Measurements from ENCODE around the gene RYR1.

Gene RYR1

DNA sequence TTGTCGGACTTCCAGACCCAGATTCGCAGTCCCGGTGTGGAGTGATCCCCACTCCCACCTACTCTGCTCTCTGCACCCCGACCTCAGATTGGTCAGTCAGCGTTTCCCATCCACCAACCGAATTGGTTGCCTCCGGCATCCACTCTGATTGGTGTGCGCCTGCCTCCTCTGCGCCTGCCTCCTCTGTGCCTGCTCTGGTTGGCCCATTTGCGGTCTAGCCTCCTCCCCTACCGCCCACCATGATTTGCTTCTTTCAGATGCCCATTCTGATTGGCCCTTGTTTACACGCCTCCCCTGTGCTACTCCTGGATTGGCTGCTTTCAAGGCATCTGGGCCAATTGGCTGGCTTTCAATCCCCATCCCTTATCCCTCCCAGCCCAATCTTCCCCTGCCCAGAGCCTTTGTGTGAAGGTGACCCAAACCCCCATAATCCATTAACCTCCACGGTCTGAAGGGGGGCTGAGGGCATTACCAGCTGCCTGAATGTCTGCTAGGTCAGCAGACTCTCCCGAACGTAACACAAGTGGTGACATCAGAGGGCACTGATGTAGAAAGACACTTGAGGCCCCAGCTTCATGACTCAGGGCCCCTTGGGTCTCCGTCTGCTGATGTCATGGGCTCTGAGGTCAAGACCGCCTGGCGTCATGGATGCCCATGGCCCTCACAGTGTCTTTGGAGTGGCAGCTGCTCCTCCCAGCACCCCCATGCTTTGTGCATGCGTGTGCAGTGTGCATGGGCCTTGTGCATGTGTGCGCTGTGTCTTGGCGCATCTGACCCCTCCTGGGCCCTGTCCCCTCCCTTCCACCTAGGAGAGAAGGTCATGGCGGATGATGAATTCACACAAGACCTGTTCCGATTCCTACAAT lies 103.8 kb downstream of the RYR1 start:
- no peak overlapping the region for H3K4me3 ChIP-seq (ENCODE audit: low read depth, low read length)
- TF ChIP-seq, protein P1, sequence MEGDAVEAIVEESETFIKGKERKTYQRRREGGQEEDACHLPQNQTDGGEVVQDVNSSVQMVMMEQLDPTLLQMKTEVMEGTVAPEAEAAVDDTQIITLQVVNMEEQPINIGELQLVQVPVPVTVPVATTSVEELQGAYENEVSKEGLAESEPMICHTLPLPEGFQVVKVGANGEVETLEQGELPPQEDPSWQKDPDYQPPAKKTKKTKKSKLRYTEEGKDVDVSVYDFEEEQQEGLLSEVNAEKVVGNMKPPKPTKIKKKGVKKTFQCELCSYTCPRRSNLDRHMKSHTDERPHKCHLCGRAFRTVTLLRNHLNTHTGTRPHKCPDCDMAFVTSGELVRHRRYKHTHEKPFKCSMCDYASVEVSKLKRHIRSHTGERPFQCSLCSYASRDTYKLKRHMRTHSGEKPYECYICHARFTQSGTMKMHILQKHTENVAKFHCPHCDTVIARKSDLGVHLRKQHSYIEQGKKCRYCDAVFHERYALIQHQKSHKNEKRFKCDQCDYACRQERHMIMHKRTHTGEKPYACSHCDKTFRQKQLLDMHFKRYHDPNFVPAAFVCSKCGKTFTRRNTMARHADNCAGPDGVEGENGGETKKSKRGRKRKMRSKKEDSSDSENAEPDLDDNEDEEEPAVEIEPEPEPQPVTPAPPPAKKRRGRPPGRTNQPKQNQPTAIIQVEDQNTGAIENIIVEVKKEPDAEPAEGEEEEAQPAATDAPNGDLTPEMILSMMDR (conservative IDR thresholded peaks at IDR 0.05; ENCODE audit: low read depth, low read length): no peak
- DNase-seq (ENCODE audit: low read depth): no peak

DNA sequence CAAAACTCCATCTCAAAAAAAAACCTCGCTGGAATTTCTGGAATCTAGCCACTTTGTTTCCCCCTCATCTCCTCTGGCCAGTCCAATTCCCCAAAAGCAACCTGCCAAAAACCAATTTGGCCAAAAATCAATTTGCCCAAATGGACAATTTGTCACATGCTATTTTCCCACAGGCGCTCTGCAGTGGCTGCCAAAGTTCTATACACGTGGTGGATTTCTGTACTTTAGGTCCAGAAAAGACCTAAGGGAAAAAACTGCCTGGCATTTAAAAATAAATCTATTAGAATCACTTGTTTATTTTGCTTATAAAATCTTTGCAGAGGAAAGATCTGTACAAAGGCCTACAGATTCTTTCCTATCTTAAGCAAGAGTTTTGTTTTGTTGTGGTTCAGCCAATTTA lies 104.9 kb downstream of the RYR1 start:
- no peak for DNase-seq (ENCODE audit: low read depth)
- H3K4me3 ChIP-seq (ENCODE audit: low read depth, low read length): no peak overlapping the region
- TF ChIP-seq, protein P1 (conservative IDR thresholded peaks at IDR 0.05; ENCODE audit: low read depth, low read length): no peak

DNA sequence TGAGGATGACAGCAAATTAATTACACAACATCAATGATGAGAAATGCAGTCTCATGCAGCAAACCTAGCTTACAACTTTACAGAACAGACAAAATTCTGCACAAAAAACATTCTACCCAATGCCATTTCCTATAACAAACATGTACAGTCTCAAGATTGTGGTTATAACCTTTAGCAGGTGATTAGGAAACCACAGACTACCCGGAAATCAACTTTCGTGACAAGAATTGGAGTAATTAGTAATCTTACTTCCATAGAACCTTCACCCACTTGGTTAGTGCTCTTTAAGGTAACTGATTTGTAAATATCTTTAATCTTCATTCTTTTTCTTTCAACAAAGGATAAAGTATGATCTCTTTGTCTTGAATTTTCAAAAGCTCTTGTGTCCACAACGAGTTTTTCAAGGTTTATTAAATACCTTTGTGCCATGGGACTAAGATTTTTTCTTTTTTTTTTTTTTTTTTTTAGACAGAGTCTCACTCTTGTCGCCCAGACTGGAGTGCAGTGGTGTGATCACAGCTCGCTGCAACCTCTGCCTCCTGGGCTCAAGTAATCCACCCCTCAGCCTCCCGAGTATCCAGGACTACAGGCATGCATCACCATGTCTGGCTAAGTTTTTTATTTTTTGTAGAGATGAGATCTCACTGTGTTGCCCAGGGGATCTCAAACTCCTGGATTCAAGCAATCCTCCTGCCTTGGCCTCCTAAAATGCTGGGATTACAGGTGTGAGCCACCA lies 105.5 kb downstream of the RYR1 start:
- DNase-seq (ENCODE audit: low read depth): no peak
- H3K4me3 ChIP-seq (ENCODE audit: low read depth, low read length): no peak overlapping the region
- TF ChIP-seq, protein P1 (conservative IDR thresholded peaks at IDR 0.05; ENCODE audit: low read depth, low read length): no peak

DNA sequence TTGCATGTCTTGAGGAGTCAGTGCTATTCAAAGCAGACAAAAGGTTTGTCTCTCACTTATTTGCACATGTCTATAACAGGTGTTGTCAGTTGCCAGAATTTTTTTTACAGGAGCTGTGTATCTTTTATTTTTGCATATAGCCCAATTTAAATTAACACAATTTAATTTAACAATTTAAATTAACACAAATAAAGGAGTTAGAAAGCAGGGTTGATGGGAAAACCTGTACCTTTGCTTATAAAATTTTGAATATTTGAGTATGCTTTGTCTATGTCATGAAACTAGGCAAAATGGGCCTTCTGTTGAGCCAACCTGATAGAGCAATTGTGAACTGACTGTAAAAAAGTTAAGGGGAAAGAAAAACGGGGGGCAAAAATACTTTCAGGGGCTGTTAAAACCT lies 106.3 kb downstream of the RYR1 start:
- no peak overlapping the region for H3K4me3 ChIP-seq (ENCODE audit: low read depth, low read length)
- TF ChIP-seq, protein P1 (conservative IDR thresholded peaks at IDR 0.05; ENCODE audit: low read depth, low read length): no peak
- DNase-seq (ENCODE audit: low read depth): no peak

DNA sequence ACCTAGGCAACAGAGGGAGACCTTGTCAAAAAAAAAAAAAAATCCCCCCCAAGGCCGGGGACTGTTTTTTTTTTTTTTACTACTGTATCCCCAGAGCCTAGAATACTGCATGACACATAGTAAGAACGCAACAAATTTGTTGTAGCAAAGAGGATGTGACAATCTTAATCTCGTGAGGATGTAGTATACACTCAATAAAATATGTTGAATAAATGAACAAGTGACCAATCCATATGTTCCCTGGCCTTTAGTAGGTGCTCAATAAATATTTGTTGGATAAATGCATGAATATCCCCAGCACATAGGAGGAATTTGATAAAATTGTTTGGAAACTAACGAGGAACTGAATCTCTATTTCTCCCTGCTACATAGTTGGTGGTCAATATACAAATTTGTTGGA lies 108.5 kb downstream of the RYR1 start:
- no peak for DNase-seq (ENCODE audit: low read depth)
- TF ChIP-seq, protein P1 (conservative IDR thresholded peaks at IDR 0.05; ENCODE audit: low read depth, low read length): no peak
- H3K4me3 ChIP-seq (ENCODE audit: low read depth, low read length): no peak overlapping the region

DNA sequence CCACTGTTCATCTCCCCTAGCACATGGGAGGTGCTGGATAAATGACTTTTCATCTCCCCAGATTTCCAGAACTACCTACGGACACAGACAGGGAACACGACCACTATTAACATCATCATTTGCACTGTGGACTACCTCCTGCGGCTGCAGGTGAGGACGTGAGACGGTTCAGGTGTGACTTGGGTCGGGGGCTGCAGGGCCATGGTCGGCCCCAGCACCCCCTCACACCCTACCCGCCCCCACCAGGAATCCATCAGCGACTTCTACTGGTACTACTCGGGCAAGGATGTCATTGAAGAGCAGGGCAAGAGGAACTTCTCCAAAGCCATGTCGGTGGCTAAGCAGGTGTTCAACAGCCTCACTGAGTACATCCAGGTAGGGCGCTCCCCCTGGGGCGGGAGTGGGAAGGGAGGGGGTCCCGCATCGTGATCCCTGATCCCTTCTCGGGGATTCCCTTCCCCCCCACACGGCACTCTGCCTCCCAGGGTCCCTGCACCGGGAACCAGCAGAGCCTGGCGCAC lies 109.9 kb downstream of the RYR1 start:
- H3K4me3 ChIP-seq (ENCODE audit: low read depth, low read length): peak overlapping the region; percentile 42
- DNase-seq (ENCODE audit: low read depth): no peak
- TF ChIP-seq, protein P1 (conservative IDR thresholded peaks at IDR 0.05; ENCODE audit: low read depth, low read length): no peak

All from choroid plexus epithelial cell (primary cell).